LoVo (cell line): Measurements from ENCODE around the gene GABBR2.

Source experiments
- DNase-seq: peaks from one replicate; pipeline ENCODE4 v3.0.0-alpha.2; 2016; ENCODE audit warnings: low spot score

GABBR2 gene

DNA sequence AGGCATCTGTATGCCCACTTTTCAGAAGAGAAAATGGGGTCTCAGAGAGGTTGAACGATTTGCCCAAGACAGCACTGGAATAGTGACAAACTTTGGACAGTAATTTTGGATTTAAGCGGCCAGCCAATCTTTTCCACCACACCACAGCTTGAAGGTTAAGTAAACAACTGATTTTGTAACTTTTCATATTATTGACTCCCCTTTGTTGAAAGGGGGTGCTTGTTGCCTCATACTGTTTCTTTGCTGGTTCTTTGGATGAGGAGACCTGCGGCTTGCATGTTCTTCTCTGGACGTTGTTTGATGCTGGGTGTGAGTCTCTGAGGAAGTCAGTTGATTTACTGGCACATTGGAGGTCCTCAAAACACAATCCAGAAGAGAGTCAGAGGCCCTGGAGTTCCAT, 11.7 kb upstream of the GABBR2 start:
- no peak for DNase-seq

DNA sequence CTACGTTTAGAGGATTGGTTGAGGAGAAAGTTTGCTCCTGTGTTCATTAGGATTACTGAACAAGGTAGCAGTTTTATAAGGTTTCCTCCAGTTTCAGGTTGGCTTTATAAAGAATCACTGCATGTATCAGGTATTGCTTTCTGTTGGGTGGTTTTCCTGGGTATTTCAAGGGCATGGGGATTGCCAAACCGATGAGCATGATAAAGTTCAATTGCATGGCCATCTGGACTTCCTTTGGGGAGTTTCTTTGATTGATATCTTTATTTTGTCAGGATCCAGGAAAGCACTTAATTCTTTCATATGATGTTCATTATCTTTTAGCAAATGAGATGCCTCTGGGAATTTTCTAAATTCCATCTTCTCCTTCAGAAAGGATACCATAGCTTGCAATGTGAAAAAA, 10.3 kb upstream of the GABBR2 start:
- DNase-seq, result no peak

DNA sequence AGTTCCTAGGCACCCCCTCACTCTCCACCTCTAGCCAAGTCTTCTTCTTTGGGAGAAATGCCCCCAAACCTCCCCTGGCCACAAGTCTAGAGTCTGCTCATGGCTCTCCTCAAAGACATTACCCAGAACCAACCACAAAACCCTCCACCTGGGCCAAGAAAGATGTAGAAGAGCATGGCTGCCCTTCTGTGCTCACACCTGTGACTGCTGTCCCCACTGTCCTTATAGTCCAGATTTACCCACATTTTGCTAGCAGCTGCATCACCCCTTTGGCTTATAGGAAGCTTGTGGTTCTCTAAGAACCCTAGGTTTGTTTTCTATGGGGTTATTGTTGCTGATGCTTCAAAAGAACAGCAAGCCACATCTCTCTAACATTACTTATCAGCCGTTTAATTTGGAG, 6.1 kb upstream of the GABBR2 start:
- no peak for DNase-seq

DNA sequence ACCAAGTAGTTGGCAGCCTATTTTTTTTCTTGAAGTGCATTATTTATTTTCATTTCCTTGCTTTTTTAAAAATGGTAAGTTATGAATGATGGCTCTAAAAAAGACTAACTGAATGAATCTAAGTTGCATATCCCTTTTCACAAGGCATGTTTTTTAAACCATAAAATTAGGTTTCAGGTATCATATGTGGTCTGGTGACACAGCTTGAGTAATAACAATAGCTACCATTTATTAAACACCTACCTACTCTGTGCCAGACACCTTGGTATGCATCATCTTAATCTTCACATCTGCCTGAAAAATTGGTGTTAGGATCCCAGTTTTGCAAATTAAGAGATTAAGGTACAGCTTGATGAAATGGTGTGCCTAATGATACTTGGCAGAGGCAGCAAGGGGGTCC, 4.3 kb upstream of the GABBR2 start:
- DNase-seq, result no peak

DNA sequence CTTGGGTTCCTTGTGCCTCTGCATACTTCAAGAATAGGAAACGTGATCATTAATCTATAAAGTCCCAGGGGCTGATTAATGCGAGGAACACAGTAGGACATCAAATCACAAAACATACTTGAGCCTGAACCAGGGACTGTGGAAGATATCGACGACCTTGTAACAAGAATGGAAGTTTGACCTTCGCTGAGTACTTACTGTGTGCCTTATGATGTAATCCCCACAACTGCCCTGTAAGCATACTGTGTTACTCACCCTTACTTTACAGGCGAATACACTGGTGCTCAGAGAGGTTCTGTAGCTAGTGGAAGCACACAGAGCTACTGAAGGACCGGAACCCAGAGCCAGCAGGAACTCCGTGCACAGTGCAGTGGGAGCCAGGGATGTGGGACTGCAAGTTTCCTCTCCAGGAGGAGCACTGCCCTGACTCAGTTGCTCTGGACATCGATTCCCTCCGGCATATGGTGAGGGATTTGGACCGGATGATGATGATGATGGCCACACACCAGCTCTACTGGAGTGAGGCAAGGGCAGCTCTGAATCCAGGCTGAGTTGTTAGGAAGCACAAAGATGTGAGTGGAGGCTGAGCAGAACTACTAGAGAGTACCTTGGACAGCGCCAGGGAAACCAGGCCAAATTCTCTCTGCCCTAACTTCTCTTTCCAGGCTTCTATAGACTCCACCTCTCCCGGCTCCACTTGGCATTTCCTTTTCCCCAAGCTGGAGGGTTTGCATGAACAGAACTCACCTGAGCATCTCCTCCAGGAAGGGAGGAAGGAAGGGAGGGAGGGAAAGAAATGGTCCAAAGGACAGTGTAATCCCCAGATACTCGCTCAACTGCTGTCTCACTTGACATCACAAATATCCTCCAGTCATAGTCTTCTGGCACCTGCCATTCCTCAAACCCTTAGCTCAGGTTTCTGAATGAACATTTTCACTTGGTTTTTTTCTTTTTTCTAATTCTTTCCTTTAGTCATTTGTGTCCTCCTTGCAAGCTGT, 1.5 kb upstream of the GABBR2 start:
- peak; percentile 6 for DNase-seq

DNA sequence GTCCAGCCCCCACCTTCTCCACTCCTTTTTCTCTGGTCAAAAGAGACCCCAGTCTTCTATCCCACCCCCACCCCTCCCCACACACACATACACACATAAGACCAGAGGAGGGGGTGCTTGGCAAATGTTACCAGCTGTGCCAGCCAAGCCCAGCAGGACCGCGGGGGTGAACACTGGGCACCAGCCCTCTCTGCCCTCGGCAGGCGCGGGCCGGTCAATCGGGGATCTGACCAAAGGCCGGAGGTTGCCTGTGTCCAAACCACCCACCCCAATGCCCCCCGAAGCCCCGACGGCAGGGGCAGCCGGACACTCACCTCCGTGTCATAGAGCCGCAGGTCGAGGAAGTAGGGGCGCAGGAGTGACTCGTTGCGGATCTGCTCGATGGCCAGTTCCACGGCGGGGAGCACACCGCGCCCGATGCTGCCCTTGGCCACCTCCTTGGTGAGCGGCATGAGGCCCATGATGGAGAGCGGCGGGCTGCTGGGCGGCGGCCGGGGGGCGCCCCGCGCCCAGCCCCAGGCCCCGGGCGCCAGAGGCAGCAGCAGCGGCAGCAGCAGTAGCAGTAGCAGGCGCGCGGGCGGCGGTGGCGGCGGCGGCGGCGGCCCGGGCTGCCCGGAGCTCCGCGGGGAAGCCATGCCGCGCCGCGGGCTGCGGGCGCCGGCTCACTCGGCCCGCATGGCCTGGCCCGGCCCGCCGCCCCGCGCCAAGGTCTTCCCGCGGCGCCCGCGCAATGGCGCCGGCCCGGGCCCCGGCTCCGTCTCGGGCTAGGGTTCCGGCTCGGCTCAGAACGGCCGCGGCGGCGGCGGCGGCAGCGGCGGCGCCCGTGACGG, 417 bp downstream of the GABBR2 start:
- no peak for DNase-seq

DNA sequence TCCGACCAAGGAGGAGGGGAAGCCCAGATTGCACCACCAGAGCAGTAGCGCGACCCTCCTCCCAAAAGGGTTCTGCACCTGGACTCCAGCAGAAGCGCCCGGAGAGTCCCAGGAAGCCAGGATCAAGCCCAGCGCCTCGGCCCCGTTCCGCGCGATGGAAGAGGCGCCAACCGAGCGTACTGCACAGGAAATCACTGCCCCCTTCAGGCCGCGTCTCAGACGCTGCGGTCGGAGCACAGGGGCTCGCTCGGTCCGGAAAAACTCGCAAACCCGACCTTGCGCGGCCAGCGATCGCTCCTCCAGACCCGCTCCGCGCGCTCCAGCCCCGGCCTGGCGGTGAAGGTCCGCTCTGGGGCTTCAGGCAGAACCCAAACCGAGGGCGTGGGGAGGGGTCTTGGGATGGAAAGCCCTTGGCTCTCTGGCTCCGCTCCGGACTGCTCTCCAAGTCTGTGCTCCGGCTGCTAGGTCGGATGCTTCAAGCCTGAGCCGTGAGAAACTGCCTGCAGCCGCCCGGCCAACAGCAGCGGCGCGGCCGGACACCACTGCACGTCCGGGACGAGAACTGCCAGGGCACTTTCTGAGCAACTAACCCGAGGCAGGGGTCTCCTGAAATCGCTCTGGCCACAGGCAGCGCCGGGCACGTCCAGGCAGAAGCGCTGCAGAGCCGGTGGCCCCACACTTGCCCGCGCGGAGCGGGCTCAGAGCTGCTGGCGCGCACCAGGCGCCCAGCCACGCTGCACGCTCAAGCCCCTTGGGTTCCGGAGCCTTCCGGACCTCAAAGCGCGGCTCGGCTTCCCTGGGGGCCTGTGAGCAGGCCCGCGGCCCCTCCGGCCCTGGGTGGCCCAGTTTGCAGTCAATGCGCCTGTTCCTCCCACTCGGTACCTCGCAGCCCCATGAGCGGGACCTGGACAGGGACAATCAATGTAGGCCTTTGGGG, 1.3 kb downstream of the GABBR2 start:
- no peak for DNase-seq

DNA sequence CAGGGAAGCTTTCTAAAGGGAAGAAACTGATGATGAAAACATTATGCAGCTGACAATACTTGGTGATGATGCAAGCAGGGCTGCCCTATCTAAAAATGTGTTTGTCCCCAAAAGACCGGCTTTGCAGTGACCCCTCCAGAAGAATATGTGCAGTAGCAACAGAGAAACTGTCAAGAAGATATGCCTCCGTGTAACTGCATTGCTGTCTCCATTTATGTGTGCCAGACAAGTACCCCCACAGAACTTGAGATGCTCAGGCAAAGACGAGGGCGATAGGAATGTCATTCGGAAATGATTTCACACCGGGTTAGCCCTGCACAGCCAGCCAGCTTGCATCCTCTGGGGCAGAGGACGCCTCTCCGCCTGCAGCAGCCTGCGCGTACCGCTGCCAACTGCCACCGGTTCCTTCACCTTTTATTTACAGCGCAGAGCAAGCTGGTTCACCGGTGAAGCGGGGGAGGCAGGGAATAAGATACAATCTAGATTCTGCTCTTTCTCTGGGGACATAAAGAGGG, 2.0 kb downstream of the GABBR2 start:
- DNase-seq, result no peak

DNA sequence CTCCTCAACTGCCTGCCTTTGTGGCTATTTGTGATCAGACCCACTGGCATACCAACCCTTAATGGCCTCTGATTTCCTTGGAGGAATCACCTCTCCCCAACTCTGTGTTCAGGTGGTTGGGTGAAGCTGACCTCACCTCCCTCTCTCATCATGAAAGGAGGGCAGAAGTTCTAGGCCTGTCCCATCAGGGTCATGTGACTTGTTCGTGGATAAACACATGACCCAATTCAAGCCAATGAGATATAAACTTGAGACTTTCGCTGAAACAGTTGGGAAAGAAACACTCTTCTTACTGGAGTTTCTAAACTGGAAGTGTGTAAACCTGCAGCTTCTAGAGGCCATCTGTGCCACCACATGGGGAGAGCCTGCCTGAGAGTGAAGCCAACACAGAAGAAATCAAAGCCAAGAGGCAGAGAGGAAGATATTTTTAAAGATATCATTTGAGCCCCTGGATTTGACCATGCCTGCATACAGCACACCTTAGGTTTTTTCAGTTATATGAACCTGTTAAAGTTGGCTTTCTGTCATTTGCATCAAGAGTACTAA, 5.8 kb downstream of the GABBR2 start:
- DNase-seq, result no peak

DNA sequence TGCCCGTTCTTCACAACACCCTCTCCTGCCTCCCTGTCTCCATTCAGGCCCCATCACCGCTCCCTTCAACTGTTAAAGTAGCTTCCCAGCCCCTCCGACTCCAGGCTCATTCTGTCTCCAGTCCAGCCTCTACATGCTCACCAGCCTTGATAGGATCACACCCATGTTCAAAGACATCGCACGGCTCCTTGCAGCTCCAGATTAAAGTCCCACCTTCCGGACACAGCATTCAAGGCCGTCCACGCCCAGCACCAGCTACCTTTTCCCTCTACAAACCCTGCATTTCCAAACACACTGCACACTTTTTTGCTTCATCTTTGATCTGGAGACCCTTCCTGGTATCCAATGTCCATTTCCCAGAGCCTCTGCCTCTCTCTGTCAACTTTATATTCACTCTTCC, 6.4 kb downstream of the GABBR2 start:
- no peak for DNase-seq

DNA sequence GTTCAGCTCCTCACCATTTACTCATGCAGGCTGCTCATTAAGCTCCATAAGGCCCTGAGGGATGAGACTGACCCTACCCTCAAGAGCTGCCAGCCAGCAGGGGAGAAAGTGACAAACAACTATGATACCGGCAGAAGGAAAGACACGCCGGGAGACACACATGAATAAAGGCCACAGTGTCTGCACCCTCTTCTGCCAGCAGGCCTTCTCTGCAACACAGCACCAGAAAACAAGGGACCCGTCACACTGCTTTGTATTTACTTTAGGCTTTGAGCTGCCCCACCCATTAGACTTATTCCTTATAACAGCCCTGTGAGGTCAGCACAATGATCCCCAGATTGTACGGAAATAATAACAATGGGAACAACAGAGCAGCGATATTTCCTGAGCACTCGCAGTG, 7.2 kb downstream of the GABBR2 start:
- DNase-seq, result no peak

DNA sequence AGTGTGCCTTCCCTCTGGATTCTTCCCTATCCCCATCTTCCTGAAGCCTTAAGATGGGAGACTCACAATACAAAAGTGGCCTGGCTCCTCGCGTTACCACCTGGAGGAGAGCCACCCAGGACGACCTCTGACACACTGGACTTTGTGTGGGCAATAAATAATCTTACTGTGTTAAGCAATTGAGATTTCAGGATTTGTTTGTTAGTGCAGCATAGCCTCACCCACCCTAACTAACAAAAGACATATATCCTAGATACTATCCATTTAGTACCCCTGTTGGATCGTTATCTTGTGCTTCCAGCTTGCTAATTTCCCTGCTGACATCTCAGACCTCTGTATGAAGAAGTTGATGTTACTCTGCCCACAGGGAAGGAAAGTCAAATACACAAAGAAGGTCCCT, 7.9 kb downstream of the GABBR2 start:
- no peak for DNase-seq

DNA sequence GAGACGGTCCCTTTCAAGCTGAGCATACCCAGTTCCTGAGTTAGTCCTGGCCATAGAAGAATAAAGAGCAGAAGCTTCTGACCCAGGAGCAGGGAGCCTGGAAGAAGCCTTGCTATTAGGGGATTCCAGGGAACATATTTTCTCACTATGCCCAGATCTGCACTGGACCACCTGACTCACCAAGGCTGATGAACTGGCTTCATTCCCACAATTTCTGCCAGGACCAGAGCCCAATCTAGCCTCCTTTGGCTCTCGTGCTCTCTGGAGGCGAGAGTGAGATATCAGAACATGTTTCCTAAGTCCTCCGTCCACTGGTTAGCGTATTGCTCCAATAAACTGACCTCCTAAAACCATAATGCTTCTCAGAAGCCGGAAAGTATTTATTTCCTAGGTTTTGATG, 9.9 kb downstream of the GABBR2 start:
- no peak for DNase-seq

DNA sequence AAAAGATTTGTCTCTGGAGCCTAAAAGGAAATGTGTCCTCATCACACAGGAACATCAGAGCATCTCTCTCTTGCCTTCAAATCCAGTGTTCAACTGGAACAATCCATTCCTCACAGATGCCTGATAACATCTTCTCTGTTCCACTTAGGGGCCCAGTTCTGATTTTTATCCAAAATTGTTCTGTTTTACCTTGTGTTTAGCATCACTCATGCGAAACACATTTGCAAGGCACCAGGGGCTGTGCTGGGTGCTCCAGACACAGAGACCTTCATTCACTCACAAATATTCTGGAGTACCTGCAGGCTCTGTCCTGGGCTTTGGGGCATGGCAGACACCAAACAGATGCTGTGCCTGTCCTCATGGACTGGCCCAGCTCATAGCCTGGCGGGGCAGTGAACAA, 13.8 kb downstream of the GABBR2 start:
- DNase-seq, result no peak

DNA sequence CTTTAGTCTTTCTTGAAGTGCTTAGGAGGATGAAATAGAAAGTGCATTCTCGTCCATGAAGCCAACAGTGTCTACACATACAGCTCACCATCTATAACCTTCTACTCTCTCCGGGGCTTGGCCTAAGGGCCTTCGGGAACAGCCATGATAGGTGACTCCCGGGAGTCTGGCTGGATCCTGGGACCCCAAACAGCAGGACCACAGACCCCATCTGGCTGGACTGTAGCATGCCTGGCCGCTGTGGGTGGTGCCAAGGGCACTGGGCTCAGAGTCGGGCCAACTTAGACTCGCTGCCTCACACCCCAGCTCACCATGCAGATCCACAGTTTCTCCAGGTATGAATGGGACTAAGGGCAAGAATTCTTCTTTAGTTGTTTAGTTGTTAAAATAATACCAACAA, 16.3 kb downstream of the GABBR2 start:
- DNase-seq, result no peak

DNA sequence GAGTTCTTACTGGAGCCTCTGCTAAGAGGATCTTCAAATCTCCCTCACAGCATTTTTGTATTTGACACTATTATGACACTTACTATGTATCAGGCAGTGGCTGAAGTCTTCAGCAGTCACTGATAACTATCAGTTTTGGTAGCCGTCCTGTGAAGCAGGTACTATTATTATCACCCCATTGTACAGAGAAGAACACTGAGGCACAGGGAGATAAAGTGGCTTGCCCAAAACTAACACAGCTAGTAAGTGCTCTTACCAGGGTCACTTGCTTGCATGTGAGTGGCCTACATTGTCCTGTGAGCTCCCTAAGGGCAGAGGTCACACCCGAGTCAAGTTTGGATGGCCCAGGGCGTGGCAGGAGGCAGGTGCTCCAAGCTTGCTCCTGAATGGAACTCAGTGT, 16.8 kb downstream of the GABBR2 start:
- no peak for DNase-seq

DNA sequence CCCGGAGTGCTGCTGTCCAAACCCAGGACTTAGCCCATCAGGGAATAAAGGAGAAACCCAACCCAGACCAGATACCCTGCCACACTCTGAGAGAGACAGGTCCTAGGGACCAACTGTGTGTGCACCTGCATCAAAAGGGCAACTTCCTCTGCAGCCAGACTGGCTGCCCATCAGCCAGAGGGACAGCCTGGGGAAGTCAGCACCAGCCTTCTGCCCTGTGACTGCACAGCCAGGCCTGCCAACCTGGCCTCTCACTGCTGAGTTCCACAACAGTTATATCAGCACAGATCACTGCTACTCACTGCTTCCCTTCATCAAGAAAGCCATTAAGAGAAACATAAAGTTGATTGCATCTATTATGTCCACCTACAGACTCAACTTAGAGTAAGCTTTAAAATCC, 18.0 kb downstream of the GABBR2 start:
- DNase-seq, result no peak

DNA sequence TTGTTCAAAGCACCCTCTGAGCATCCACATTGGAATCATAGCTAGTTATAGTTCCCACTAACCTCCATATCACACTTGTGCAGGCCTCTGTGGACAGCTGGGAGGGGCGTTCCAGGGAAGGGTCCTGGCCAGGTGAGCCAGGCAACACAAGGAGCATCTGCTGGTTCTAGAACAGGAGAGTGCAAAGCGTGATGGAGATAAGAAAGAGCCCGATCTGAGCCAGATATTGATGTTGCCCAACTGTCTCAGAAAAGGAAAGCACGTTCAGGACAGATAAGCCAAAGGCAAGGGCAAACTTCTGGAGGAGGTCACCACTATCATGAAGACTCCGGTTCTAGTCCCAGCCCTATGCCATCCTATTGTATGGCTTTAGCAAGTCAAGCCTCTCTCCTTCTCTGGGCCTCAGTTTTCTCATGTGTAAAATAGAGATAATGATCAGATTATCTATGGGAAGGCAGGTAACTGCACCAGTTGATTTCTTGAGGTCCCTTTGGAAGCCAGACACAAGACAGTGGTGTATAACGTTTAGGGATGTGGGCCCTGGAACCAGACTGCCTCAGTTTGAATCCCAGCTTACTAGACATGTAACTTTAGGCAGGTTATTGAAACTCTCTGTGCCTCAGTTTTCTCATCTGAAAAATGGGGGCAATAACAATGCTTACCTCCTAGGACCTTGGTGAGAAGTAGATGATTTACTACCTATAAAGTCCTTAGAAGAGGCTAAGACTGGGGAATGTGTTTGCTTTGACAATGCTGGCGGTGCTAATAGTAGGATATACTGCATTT, 19.8 kb downstream of the GABBR2 start:
- no peak for DNase-seq

DNA sequence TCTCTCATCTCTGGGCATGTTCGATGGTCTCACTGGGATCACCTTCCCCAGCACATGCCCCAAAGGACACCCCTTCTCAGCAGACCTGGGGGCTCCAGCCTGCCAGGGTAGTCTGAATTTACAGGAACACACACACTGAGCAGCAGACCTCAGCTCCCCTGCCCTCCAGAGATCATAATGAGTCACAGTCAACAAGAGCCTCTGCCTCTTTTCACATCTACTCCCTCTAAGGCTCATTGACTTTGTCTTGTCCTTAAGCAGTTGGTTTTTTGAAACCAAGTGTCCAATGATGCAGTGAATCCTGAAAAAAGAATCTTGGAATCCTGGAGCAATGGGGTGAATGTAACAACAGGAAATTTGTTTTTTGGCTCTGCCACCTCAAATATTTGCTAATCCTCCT, 20.8 kb downstream of the GABBR2 start:
- DNase-seq, result no peak

DNA sequence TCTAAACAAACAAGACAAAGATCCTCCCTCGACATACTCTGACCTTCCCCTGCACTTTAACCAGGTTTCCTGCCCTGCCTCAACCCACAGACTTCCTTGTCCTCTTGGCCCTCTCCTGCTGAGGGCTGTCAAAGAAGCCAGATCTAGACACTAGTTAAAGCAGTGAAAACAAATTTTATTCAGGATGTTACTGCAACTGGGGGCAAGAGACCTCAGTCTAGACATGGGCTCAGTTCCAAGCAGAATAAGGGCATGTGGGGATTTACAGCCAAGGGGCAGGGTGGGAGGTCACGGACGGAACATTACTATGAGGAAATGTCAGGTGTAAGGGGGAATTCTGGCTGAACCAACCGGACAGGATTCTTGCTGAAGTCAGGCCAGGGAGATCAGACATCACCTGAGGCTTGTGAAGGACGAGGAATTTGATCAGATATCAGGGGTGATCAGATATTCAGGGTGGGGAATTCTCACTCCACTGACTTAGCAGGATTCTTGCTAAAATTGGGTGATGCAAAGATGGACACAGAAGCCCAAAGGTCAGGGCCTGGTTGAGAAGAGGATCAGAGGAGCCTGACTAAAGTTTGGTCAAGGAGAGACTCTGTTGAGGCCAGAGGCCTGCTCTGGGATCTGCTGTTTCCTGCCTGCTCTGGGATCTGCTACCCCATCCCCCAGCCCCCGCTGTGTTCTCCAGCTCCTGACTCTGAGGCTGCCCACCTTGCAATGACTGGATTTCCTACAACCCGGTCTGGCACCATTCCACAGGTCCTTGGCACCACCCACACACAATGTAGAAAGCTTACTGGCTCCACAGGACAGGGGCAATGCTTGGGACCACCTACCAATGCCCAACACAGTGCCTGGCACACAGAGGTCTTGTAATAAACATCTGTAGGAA, 21.5 kb downstream of the GABBR2 start:
- no peak for DNase-seq
